K562 (cell line): ENCODE measurements around the gene DGAT2L6. TPM values are rescaled to one million over a fixed set of nuclear protein-coding genes. Genes with fewer than 3 reads are reported as not detected.

ENCODE experiments used
- ATAC-seq: fragments of 200-7000 bp; cut with Tn5 transposase; 3 replicates; pipeline ENCODE4 v1.9.1; 2020; ENCODE audit warnings: moderate library complexity
- BruUV-seq: library from RNA; stranded (reverse); fragments of 400-500 nt; replicated peaks from 2 replicates; lab custom pipeline; 2021; lab: Mats Ljungman, UMichigan
- CTCF ChIA-PET: fragments of 300-600 bp; formaldehyde crosslinking; extraction: SDS; loops from one replicate; lab custom pipeline; 2021; ENCODE audit warnings: low intra/inter-chr PET ratio; lab: Yijun Ruan, JAX
- POLR2A ChIA-PET: fragments of 300-600, 350-650 bp; sonication (Branson Sonifier 250); formaldehyde crosslinking; extraction: SDS; loops from one replicate; lab custom pipeline; 2021; ENCODE audit warnings: antibody characterized with exemption, inconsistent platforms; lab: Yijun Ruan, JAX
- DNase-seq, 4 experiments: peaks; one replicate each; pipeline versions ENCODE4 v3.0.0 to v3.0.0-alpha.2; 2011 to 2018; ENCODE audit warnings: low spot score in 3 of 4, mixed read lengths in 3 of 4; ENCODE audit errors: extremely low read depth in 1 of 4
- FAIRE-seq: peaks from 2 replicates; lab custom pipeline; 2011; peaks lifted over from hg19 to GRCh38; lab: Jason Lieb, UNC
- H2AFZ ChIP-seq: 2 replicates; pipeline ENCODE4 v1.6.0; 2011; ENCODE audit warnings: low read depth, low read length, control low read depth, inconsistent platforms
- H3K27ac ChIP-seq: fragments of 200-600 bp; 3 replicates; pipeline ENCODE4 v1.8.0; 2011; ENCODE audit warnings: low read depth, mild to moderate bottlenecking, control low read depth, inconsistent platforms, low read length, moderate library complexity, mixed read lengths; ENCODE audit errors: extremely low read depth
- H3K27me3 ChIP-seq, 2 experiments: fragments of 300-600 bp in 1 of 2; 2 replicates in 1 of 2; 3 replicates in 1 of 2; pipeline versions ENCODE4 v1.6.0 to v1.8.0; 2011; ENCODE audit warnings: inconsistent platforms in 2 of 2, low read length in 2 of 2, mild to moderate bottlenecking in 1 of 2, mixed read lengths in 1 of 2, moderate library complexity in 1 of 2; ENCODE audit not compliant: control insufficient read depth in 2 of 2, insufficient read depth in 2 of 2
- H3K36me3 ChIP-seq: fragments of 300-600 bp; 3 replicates; pipeline ENCODE4 v1.8.0; 2011; ENCODE audit warnings: mild to moderate bottlenecking, low read length, inconsistent platforms; ENCODE audit not compliant: control insufficient read depth, insufficient read depth
- H3K4me1 ChIP-seq, 2 experiments: fragments of 200-600 bp in 1 of 2; replicated peaks in 1 of 2; 2 replicates in 1 of 2; 3 replicates in 1 of 2; pipeline versions ENCODE4 v1.5.1 to v1.8.0; 2011; ENCODE audit warnings: inconsistent platforms in 2 of 2, low read length in 2 of 2, mild to moderate bottlenecking in 1 of 2, mixed read lengths in 1 of 2, moderate library complexity in 1 of 2; ENCODE audit not compliant: control insufficient read depth in 2 of 2, insufficient read depth in 2 of 2
- H3K4me2 ChIP-seq: 2 replicates; pipeline ENCODE4 v1.6.1; 2011; ENCODE audit warnings: low read length, control low read depth, inconsistent platforms, mixed read lengths; ENCODE audit not compliant: insufficient read depth
- H3K4me3 ChIP-seq: fragments of 200-600 bp; sonication (generic), shearing (Covaris generic); 2 replicates; pipeline ENCODE4 v1.5.1; 2016; ENCODE audit warnings: control low read depth, inconsistent platforms
- H3K79me2 ChIP-seq: fragments of 200-600 bp; 3 replicates; pipeline ENCODE4 v1.8.0; 2011; ENCODE audit warnings: low read length, inconsistent platforms; ENCODE audit not compliant: control insufficient read depth, insufficient read depth
- H3K9ac ChIP-seq, 2 experiments: 2 replicates each; pipeline versions ENCODE4 v1.6.0 to v1.6.1; 2011; ENCODE audit warnings: low read depth in 2 of 2, low read length in 2 of 2, control low read depth in 1 of 2, inconsistent platforms in 1 of 2, mild to moderate bottlenecking in 1 of 2, mixed read lengths in 1 of 2; ENCODE audit not compliant: insufficient read depth in 1 of 2
- H3K9me1 ChIP-seq: one replicate; pipeline ENCODE4 v1.6.0; 2011; ENCODE audit warnings: inconsistent platforms, mild to moderate bottlenecking, low read length, moderate library complexity; ENCODE audit not compliant: control insufficient read depth, insufficient read depth
- H3K9me3 ChIP-seq: replicated peaks from 2 replicates; pipeline ENCODE4 v1.5.1; 2011; ENCODE audit warnings: low read depth, low read length, inconsistent platforms; ENCODE audit not compliant: control insufficient read depth, insufficient read depth
- H4K20me1 ChIP-seq: replicated peaks from 2 replicates; pipeline ENCODE4 v1.6.1; 2011; ENCODE audit warnings: low read length, inconsistent platforms, mixed read lengths; ENCODE audit not compliant: control insufficient read depth, insufficient read depth
- BRCA1 ChIP-seq, 2 experiments: fragments of 450-650 bp in 1 of 2; sonication (generic) in 1 of 2; formaldehyde crosslinking in 1 of 2; IDR thresholded peaks; 2 replicates each; pipeline versions ENCODE4 v1.5.0 to v1.6.1; 2017 to 2020; ENCODE audit warnings: mild to moderate bottlenecking in 1 of 2, missing genetic modification reagents in 1 of 2
- CHD1 ChIP-seq: fragments of 200-600 bp; sonication (generic); IDR thresholded peaks from one replicate; pipeline ENCODE4 v1.6.1; 2012; ENCODE audit warnings: mild to moderate bottlenecking, moderate library complexity, low read length, inconsistent platforms
- CLOCK ChIP-seq: fragments of 250-450 bp; sonication (Bioruptor Pico); IDR thresholded peaks from 2 replicates; pipeline ENCODE4 v1.4.0; 2020; ENCODE audit warnings: mild to moderate bottlenecking, moderate library complexity, borderline replicate concordance
- ETS1 ChIP-seq: conservative IDR thresholded peaks from 2 replicates; pipeline ENCODE4 v1.6.1; 2011; ENCODE audit warnings: low read depth, mild to moderate bottlenecking, low read length; ENCODE audit not compliant: control insufficient read depth
- FOXJ3 ChIP-seq: sonication (generic); formaldehyde crosslinking; IDR thresholded peaks from 2 replicates; pipeline ENCODE4 v1.4.0; 2020; ENCODE audit warnings: mild to moderate bottlenecking, missing genetic modification reagents
- HIVEP1 ChIP-seq: fragments of 250-450 bp; sonication (Bioruptor Pico); IDR thresholded peaks from 2 replicates; pipeline ENCODE4 v1.4.0; 2020; ENCODE audit warnings: mild to moderate bottlenecking
- RB1 ChIP-seq: fragments of 450-650 bp; IDR thresholded peaks from 2 replicates; pipeline ENCODE4 v1.6.1; 2017; ENCODE audit warnings: low read depth, mild to moderate bottlenecking
- RUNX1 ChIP-seq: sonication (generic); IDR thresholded peaks from 2 replicates; pipeline ENCODE4 v1.6.1; 2016; ENCODE audit warnings: antibody characterized with exemption, low read depth
- ZNF12 ChIP-seq: sonication (generic); formaldehyde crosslinking; IDR thresholded peaks from 2 replicates; pipeline ENCODE4 v1.4.0; 2020; ENCODE audit warnings: mild to moderate bottlenecking, missing genetic modification reagents
- ZNF780A ChIP-seq: fragments of 250-450 bp; sonication (Bioruptor Pico); IDR thresholded peaks from 2 replicates; pipeline ENCODE4 v1.5.0; 2021; ENCODE audit warnings: mild to moderate bottlenecking
- WGBS: fragments of 100-300 bp; shearing (Covaris generic); methylation state at CpG from one replicate; pipeline ENCODE4 v1.1.6; 2016; ENCODE audit warnings: low coverage, mixed read lengths; ENCODE audit not compliant: insufficient coverage; ENCODE audit errors: missing lambda C conversion rate; 5-methylcytosine and 5-hydroxymethylcytosine counted together
- in situ Hi-C: fragments of 300-500 bp; cut with MboI; formaldehyde crosslinking; loops from 4 replicates; pipeline ENCODE4 v1.15.0; 2018; ENCODE audit warnings: inconsistent platforms, mixed read lengths
- intact Hi-C: fragments of 100-400 bp; cut with micrococcal nuclease; formaldehyde crosslinking; loops from 2 replicates; pipeline ENCODE4 v1.14.2; 2022
- polyA plus RNA-seq, 8 experiments: library from polyadenylated mRNA; depleted of rRNA in 4 of 8; stranded (reverse) in 5 of 8; unstranded in 3 of 8; fragments of >200 nt; fragmentation: Nextera tagmentation in 2 of 8; fragmentation: Illumina TruSeq in 1 of 8; extraction: Ambion mirVana in 2 of 8; extraction: Trizol in 1 of 8; gene quantifications; 2 replicates each; pipeline versions ENCODE4 v1.2.1 to v1.2.3, GENCODE V29; 2011 to 2014; ENCODE audit warnings: inconsistent platforms in 1 of 8, missing spikeins in 1 of 8
- total RNA-seq, 7 experiments: library from RNA; depleted of rRNA in 6 of 7; stranded (reverse); fragments of >200 nt in 6 of 7; fragmentation: Illumina TruSeq in 2 of 7; extraction: Trizol in 2 of 7; gene quantifications; 2 replicates each; pipeline versions ENCODE4 v1.2.1 to v1.2.3, GENCODE V29; 2011 to 2021; ENCODE audit warnings: low replicate concordance in 1 of 7
- TF ChIP-seq, protein P1 (sequence below): fragments of 250-450 bp; sonication (Bioruptor Pico); IDR thresholded peaks from 2 replicates; pipeline ENCODE4 v1.9.0; 2021; ENCODE audit warnings: mild to moderate bottlenecking

DGAT2L6 gene
- total and polyA plus RNA-seq, 9 of the 15 experiments (the other 6 are each of a cell fraction or from before 2014, with no cell fraction given) = not detected

DNA sequence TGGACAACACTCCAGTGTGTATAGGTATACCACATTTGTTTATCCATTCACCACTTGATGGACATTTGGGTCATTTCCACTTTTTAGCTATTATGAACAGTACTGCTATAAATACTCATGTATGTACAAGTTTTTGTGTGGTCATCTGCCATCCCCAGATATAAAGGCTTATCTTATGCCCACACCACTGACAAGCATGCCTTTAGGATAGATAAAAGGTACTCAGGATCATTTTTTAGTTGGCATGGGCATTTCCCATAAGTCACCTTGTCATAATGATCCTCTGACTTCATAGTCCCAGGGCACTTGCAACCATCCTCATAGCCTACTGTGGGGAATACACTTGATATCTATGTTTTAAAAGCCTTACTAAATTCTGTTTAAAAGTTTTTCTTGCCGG lies 63.5 kb downstream of the DGAT2L6 start:
- peaks cover 3 to 17% of the 10 kb centered on the region in 2 experiments; a peak in 2 of 5 replicates for H3K27me3 ChIP-seq
- no TSS peak for BruUV-seq
- H3K4me3 ChIP-seq = no peak overlapping the region
- H3K36me3 ChIP-seq = no peaks in the 10 kb centered on the region
- WGBS = 0% methylated on average over 1 of the region's 1 CpG
- H3K9me3 ChIP-seq = no peaks in the 10 kb centered on the region
- intact Hi-C loops = no loop called here
- H3K9me1 ChIP-seq = no peaks in the 10 kb centered on the region
- ChIA-PET CTCF (no interaction called here), POLR2A (no interaction called here)
- no peak for DNase-seq
- H3K4me1 ChIP-seq = no peaks in the 10 kb centered on the region
- ATAC-seq = no peak
- H3K9ac ChIP-seq = no peak overlapping the region
- H3K27ac ChIP-seq = no peak overlapping the region
- H2AFZ ChIP-seq = no peak overlapping the region
- H3K79me2 ChIP-seq = no peaks in the 10 kb centered on the region
- TF ChIP-seq, protein P1, sequence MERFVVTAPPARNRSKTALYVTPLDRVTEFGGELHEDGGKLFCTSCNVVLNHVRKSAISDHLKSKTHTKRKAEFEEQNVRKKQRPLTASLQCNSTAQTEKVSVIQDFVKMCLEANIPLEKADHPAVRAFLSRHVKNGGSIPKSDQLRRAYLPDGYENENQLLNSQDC = no peak
- no peak for TF ChIP-seq ZNF12 (CRISPR knock-in tag)
- TF ChIP-seq HIVEP1 (CRISPR knock-in tag) = no peak
- H3K4me2 ChIP-seq = no peak overlapping the region
- in situ Hi-C loops = no loop called here
- FAIRE-seq = no peak
- H4K20me1 ChIP-seq = no peaks in the 10 kb centered on the region

DNA sequence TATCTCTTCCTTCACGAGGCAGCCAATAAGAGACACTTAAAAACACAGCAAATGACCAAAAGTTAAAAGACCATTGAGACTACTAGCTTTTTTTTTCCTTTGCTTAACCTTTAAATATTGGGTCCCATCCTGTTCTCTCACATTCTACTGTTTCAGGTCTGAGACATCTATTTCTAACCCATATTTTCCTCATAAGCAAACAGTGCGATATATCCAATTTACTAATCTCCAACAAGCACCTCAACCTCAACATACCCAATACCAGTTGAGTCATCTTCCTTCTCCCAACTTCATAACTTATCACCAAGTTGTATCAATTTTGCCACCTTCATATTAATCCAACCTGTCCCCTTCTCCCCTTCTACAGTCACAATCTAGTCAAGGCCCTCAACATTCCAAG lies 64.2 kb downstream of the DGAT2L6 start:
- no peaks in the 10 kb centered on the region for H3K9me3 ChIP-seq
- no peaks in the 10 kb centered on the region for H3K4me1 ChIP-seq
- FAIRE-seq (no peak), ATAC-seq (no peak), DNase-seq (no peak)
- no peak overlapping the region for H3K4me2 ChIP-seq
- in situ Hi-C loops (no loop called here), intact Hi-C loops (no loop called here)
- H3K27me3 ChIP-seq = peaks cover 3 to 14% of the 10 kb centered on the region in 2 experiments; a peak in 1 of 5 replicates
- ChIA-PET POLR2A (no interaction called here), CTCF (no interaction called here)
- 0% methylated on average over 2 of the region's 2 CpGs for WGBS
- no peaks in the 10 kb centered on the region for H3K9me1 ChIP-seq
- BruUV-seq = no TSS peak
- no peak overlapping the region for H2AFZ ChIP-seq
- no peaks in the 10 kb centered on the region for H3K79me2 ChIP-seq
- no peaks in the 10 kb centered on the region for H4K20me1 ChIP-seq
- H3K27ac ChIP-seq = no peak overlapping the region
- H3K9ac ChIP-seq = no peak overlapping the region
- no peak overlapping the region for H3K4me3 ChIP-seq
- H3K36me3 ChIP-seq = no peaks in the 10 kb centered on the region
- TF ChIP-seq CHD1 = no peak
- TF ChIP-seq FOXJ3 = no peak
- TF ChIP-seq RUNX1 = no peak
- TF ChIP-seq ZNF780A = no peak
- no peak for TF ChIP-seq CLOCK (CRISPR knock-in tag)
- no peak for TF ChIP-seq ETS1
- no peak for TF ChIP-seq BRCA1 (IDR thresholded peaks at IDR 0.05)
- no peak for TF ChIP-seq BRCA1 (CRISPR knock-in tag; IDR thresholded peaks at IDR 0.05)
- TF ChIP-seq RB1 = no peak
